Fibroblast of mammary gland (primary cell): ENCODE results near the gene DPM2.

Source experiments
- DNase-seq: peaks from one replicate; pipeline ENCODE4 v3.0.0-alpha.2; 2010; ENCODE audit warnings: low read depth
- H3K4me3 ChIP-seq: 2 replicates; pipeline ENCODE4 v1.5.1; 2011; ENCODE audit warnings: low read depth, mild to moderate bottlenecking, low read length, moderate library complexity; ENCODE audit not compliant: control insufficient read depth
- TF ChIP-seq, protein P1 (sequence below): conservative IDR thresholded peaks from 2 replicates; pipeline ENCODE4 v1.5.1; 2011; ENCODE audit warnings: low read depth, low read length, inconsistent platforms; ENCODE audit not compliant: control insufficient read depth, insufficient read depth

The DPM2 gene

GRCh38 chr9:127885508-127886281 lies 52.0 kb downstream of the DPM2 start:
- TF ChIP-seq, protein P1, sequence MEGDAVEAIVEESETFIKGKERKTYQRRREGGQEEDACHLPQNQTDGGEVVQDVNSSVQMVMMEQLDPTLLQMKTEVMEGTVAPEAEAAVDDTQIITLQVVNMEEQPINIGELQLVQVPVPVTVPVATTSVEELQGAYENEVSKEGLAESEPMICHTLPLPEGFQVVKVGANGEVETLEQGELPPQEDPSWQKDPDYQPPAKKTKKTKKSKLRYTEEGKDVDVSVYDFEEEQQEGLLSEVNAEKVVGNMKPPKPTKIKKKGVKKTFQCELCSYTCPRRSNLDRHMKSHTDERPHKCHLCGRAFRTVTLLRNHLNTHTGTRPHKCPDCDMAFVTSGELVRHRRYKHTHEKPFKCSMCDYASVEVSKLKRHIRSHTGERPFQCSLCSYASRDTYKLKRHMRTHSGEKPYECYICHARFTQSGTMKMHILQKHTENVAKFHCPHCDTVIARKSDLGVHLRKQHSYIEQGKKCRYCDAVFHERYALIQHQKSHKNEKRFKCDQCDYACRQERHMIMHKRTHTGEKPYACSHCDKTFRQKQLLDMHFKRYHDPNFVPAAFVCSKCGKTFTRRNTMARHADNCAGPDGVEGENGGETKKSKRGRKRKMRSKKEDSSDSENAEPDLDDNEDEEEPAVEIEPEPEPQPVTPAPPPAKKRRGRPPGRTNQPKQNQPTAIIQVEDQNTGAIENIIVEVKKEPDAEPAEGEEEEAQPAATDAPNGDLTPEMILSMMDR, result no peak
- no peak overlapping the region for H3K4me3 ChIP-seq

More at GRCh38 chr9:127885508-127886281, 52.0 kb downstream of the DPM2 start:
- no peak for DNase-seq
